ENCODE data around the gene LRCH3. TPM values are rescaled to one million over a fixed set of nuclear protein-coding genes. Genes with fewer than 3 reads are reported as not detected.
A peak's percentile ranks its signal among the peaks of the same experiment; 100 is the strongest.

The LRCH3 gene
- total RNA-seq, 1 donor from 2014 or later: 54.0 TPM

DNA sequence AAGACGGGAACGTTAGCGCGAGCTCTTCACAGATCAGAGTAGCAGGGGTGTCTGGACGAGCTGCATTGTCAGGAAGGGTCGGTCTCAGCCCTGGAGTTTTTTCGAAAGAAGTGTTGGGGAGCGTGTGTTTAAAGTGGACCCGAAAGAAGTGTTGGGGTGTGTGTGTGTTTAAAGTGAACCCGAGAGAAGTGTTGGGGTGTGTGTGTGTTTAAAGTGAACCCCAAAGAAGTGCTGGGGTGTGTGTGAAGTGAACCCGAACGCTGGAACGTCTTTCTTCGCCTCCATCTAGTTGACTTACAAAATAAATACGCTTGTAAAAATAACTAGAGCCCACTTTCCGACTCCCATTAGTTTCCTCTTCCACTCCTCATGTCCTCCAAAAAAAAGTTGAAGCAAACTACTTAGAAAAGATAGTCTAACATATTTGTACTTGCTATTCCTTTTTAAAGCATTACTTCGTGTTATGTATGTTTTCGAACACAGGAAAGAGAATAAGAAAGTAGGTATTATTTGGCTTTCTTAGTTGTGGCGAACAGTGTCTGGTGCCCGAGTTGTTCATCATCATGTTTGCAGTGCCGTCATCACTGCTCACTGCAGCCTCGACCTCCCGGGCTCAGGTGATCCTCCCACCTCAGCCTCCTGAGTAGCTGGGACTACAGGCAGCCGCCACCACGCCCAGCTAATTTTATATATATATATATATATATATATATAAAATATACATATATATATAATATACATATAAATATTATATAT is 1.0 kb downstream of the LRCH3 start:
- DNase-seq (ENCODE audit: low spot score): no peak

DNA sequence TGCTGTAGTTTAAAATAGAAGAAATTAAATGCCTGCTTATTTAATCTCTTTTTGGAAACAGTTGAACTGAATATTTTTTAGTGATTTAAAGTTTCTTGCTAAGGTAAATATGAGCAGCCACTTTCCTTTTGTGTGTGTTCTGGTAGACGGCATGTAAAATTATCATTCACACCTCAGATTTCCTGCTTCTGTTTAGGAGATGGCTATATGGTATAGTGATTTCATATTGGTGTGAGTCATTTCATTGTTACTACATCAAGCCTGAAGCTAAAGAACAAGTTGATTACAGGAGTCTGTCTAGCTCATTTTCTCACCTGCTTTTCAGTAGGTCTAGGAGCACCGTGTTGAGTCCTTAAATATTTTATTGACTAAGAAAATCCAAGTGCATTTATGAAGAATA is 2.2 kb downstream of the LRCH3 start:
- no peak for DNase-seq (ENCODE audit: low spot score)

- DNase-seq (ENCODE audit: low spot score): no peak
These were observed 3.1 kb downstream of the LRCH3 start for GRCh38 chr3:197794115-197794514.

- no peak for DNase-seq (ENCODE audit: low spot score)
These were observed 4.1 kb downstream of the LRCH3 start for GRCh38 chr3:197795200-197795599.

DNA sequence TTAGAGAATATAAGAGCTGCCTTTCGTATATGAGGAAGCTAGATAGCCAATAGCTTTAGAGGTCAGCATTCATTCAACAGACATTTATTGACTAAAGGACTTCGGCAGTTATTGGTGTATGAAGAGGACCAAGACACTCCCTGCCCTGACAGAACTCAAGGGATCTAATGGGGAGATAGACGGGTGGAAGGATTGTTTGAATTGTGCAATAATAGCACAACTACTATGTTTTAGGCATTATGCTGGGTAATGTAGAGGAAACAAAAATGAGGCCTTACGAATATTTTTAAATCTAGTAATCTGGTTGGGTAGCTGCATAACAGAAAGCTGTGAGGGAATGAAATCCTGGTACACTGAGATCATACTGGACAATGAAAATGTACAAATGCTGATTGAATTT is 5.0 kb downstream of the LRCH3 start:
- no peak for DNase-seq (ENCODE audit: low spot score)

DNA sequence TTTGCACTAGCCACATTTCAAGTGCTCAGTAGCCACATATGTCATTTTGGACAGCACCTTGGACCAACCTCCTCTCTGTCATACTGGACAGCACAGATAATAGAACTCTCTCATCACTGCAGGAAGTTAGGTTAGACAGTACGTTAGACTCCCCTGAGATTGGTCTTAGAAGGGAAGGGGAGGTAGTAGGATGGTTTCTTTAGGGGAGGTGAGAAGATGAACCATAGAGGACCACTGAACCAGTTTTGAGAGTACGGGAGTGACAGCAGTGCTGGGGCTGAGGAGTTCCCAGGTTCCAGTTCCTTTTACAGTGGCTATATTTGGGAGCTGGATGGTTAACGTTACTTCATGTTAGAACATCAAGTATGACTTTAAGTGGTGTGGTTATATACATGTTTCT is 7.8 kb downstream of the LRCH3 start:
- no peak for DNase-seq (ENCODE audit: low spot score)

DNA sequence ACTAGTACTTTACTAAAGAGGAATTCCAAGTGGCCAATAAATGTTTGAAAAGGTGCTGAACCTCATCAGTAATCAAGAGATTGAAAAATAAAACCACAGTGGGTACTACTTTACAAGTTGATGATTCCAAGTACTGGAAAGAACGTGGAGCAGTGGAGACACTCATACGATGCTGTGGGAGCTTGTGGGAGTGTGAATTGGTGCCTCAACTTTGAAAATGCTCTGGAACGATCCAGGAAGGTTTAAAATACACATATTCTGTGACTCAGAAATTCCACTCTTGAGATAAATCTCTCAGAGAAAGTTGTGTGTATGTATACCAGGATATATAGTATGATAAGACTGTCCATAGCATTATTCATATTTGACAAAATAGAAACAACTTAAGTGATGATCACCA is 9.3 kb downstream of the LRCH3 start:
- DNase-seq (ENCODE audit: low spot score): no peak

DNA sequence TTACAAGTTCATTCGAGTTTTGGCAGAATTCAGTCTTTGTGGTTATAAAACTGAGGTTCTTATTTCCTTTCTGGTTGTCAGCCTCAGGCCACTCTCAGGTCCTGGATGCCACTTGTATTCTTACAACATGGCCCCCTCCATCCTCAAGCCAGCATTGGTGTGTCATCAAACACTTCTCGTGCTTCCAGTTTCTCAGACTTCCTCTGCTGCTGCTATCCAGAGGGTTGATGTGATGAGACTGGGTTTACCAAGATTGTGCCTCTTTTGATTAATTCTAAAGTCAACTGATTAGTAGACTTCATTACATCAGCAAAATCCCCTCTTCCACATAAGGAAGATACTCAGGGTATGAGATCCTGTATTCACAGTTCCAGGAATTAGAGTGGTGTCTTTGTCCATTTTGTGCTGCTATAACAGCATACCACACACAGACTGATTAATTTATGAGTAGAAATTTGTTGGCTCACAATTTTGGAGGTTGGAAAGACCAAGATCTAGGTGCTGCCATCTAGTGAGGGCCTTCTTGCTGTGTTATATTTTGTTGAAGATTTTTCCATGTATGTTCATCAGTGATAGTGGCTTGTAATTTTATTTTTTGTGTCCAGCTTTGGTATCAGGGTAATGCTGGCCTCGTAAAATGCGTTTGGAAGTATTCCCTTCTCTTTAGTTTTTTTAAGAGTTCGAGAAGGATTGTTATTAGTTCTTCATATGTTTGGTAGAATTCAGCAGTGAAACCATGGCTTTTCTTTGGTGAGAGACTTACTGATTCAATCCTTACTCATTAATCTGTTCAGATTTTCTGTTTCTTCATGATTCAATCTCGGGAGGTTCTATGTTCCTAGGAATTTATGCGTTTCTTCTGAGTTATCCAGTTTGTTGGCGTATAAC is 11.1 kb downstream of the LRCH3 start:
- DNase-seq (ENCODE audit: low spot score): no peak

DNA sequence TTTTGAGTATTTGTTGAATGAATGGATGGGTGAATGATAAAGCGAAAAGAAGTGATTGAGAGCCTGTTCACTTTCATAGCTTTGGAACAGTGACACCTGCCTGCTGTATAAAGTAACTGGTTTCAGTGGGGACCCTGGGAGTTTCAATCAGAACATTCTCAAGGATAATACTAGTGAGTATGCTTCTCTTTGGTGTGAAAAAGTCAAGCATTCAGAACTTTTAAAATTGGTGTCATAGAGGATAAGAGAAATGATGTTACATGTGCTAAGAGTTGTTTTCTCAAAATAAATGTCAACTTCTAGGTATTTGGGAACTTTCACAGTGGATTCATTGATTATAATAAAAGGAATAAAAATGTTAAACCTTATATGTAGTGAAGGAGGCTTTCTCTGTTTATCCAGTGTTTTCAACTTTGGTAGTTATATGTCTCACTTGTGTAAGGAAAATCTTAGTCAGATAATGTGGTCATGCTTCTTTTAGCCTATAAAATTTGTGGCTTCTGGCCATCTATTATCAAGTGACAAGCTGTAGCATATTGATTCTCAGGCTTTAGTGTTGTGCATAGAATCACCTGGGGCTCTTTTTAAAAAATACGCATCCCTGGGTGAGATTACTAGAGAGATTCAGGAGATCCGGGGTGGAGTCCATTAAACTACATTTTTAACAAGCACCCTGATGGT is 11.9 kb downstream of the LRCH3 start:
- no peak for DNase-seq (ENCODE audit: low spot score)

GRCh38 chr3:197804511-197804910 is 13.5 kb downstream of the LRCH3 start:
- no peak for DNase-seq (ENCODE audit: low spot score)

GRCh38 chr3:197807969-197808587 is 17.0 kb downstream of the LRCH3 start:
- DNase-seq (ENCODE audit: low spot score): no peak

DNA sequence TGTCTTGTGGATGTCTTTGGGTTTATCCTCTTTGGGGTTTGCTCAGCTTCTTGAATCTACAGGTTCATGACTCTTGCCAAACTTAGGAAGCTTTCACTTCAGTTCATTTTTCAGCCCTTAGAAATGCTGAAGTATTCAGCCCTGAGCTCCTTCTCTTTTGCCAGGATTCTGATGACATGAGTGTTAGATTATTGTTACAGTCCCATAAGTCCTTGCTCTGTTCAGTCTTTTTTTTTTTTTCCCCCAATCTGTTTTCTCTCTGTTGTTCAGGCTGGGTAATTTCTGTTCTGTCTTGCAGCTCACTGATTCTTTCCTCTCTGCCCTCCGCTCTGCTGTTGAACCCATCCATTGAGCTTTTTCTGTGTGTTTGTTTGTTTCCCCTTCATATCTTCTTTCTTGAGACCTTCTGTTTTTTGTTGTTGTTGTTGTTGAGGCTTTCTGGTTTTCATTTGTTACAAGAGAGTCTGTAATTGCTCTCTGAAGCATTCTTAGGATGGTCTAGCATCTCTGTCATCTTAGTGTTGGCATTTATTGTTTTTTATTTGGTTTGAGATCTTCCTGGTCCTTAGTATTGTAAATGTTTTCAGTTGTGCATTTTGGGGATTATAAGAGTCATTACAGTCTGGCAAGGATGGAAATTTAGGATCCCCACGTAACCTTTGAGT is 18.4 kb downstream of the LRCH3 start:
- no peak for DNase-seq (ENCODE audit: low spot score)

- no peak for DNase-seq (ENCODE audit: low spot score)
These were observed 19.8 kb downstream of the LRCH3 start for GRCh38 chr3:197810901-197811300.

DNA sequence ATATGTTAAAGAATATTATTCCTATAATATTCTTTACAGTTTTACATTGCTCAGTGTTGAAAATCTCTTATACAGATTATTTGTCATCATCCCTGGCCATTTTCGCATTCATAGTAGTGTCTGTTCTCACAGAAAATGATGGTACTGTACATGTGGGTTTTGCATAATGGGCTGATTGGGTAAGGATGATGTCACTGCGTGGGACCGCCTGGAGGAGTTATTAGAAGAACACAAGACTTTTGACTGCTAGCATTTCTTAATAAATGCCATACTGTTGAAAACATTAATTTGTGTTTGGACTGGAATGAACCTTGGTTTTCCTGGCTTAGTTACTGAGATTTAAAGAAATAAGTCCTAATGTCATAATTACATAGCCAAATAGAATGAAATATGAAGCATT is 20.3 kb downstream of the LRCH3 start:
- DNase-seq (ENCODE audit: low spot score): no peak

DNA sequence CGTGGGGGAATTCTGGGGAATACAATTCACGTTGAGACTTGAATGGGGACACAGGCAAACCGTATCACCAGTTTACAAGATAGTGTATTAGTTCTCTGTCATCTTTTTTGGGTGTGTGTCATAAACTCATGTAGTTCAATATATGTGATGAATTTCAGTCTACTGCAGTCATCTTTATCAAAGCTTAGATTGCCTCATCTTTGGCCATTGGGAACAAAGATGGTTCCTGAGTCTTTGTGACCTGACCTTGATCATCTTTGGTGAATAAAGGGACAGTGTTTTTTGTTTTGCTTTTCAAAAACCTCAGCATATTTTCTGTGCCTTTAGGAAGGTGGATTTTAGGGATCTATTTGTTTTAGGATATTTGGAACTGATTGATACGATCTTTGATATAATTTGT is 23.3 kb downstream of the LRCH3 start:
- DNase-seq (ENCODE audit: low spot score): no peak

GRCh38 chr3:197820550-197821335 is 29.7 kb downstream of the LRCH3 start:
- peak; percentile 38 for DNase-seq (ENCODE audit: low spot score)

GRCh38 chr3:197829397-197830045 is 38.5 kb downstream of the LRCH3 start:
- DNase-seq (ENCODE audit: low spot score): no peak

DNA sequence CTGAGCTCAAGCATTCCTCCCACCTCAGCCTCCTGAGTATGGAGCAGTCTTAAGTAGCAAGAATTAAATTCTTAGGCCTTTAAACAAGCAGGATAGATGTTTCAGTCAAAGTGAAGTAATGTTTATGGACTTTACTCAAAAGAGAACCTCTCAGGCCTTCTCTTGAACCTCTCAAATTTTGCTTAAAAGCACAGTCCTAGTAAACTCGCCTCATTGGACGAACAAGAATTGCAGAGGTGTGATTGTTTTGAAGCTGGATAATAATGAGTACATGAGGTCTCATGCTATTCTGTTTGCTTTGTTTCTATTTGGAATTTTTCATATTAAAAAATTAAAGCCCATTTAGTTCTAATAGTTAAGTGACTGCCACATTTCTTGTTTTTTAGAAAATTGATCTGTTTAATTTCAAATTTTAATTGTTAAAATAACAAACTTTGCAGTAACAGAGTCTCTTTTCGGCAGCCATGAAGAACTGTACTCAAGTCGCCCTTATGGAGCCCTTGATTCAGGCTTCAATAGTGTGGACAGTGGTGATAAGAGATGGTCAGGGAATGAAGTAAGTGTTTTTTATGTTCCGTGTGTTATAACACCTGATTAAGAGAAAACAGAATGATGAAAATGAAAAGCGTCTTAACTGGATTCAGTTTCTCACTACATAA is 39.4 kb downstream of the LRCH3 start:
- DNase-seq (ENCODE audit: low spot score): no peak

DNA sequence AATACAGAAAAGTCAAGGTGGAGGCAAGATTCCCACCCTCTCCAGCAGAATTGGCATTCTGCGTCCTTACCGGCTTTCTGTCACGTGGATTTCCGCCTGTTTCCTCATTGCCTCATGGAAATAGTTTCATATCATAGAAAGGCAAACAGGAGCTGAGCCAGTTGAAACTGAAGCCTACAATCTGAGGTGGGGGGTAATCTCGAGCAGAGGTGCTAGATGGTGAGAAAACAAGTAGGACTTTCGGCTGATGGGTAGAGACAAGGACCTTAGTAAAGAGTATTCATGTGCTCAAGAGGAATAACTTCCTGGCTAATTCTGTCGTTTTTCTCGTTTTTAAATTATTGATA is 39.9 kb downstream of the LRCH3 start:
- no peak for DNase-seq (ENCODE audit: low spot score)
